SU-DHL-6 (cell line): ENCODE results near the gene TLL2.
A peak's percentile ranks its signal among the peaks of the same experiment; 100 is the strongest.

Experiments used
- H2AFZ ChIP-seq: fragments of 200-600 bp; sonication (generic); 2 replicates; pipeline ENCODE4 v1.6.1; 2014; ENCODE audit warnings: low read depth, mild to moderate bottlenecking, moderate library complexity, mixed read lengths, antibody characterized with exemption, low read length; ENCODE audit not compliant: severe bottlenecking
- H3F3A ChIP-seq: fragments of 200-600 bp; shearing (Covaris generic); 2 replicates; pipeline ENCODE4 v1.6.0; 2016; ENCODE audit warnings: antibody characterized with exemption, mild to moderate bottlenecking; ENCODE audit not compliant: insufficient read depth
- H3K27ac ChIP-seq: fragments of 200-600 bp; sonication (generic); 2 replicates; pipeline ENCODE4 v1.5.1; 2016; ENCODE audit warnings: low read depth, mild to moderate bottlenecking, low read length, moderate library complexity, mixed read lengths
- H3K27me3 ChIP-seq: fragments of 200-600 bp; sonication (generic), shearing (Covaris generic); 2 replicates; pipeline ENCODE4 v1.6.0; 2014; ENCODE audit warnings: mild to moderate bottlenecking, low read length
- H3K36me3 ChIP-seq: fragments of 200-600 bp; sonication (generic); 2 replicates; pipeline ENCODE4 v1.6.1; 2014; ENCODE audit warnings: mild to moderate bottlenecking, low read length, mixed read lengths
- H3K4me2 ChIP-seq: fragments of 300-600, 200-600 bp; shearing (Covaris generic), sonication (generic); 2 replicates; pipeline ENCODE4 v1.6.0; 2014; ENCODE audit warnings: low read length, low read depth, mild to moderate bottlenecking; ENCODE audit not compliant: poor library complexity, severe bottlenecking
- H3K4me3 ChIP-seq: fragments of 200-600 bp; sonication (generic); 2 replicates; pipeline ENCODE4 v1.5.1; 2014; ENCODE audit warnings: antibody characterized with exemption, low read length, mild to moderate bottlenecking, mixed read lengths; ENCODE audit not compliant: insufficient read depth, poor library complexity, severe bottlenecking
- H3K79me2 ChIP-seq: fragments of 200-600 bp; sonication (generic); 2 replicates; pipeline ENCODE4 v1.6.1; 2014; ENCODE audit warnings: mild to moderate bottlenecking, low read length, moderate library complexity; ENCODE audit not compliant: insufficient read depth
- H3K9ac ChIP-seq: fragments of 200-600 bp; sonication (generic); 2 replicates; pipeline ENCODE4 v1.7.0; 2014; ENCODE audit warnings: mild to moderate bottlenecking, low read length
- H3K9me2 ChIP-seq: fragments of 200-600 bp; sonication (generic); replicated peaks from 2 replicates; pipeline ENCODE4 v1.6.1; 2014; ENCODE audit warnings: low read length; ENCODE audit not compliant: insufficient read depth
- H3K9me3 ChIP-seq: fragments of 200-600 bp; sonication (generic); 2 replicates; pipeline ENCODE4 v1.6.1; 2014; ENCODE audit warnings: low read length, mixed read lengths; ENCODE audit not compliant: insufficient read depth
- H4K20me1 ChIP-seq: fragments of 200-600 bp; sonication (generic); 2 replicates; pipeline ENCODE4 v1.6.1; 2014; ENCODE audit warnings: low read depth, mild to moderate bottlenecking, antibody characterized with exemption, low read length, moderate library complexity, mixed read lengths
- EZH2phosphoT487 ChIP-seq: fragments of 200-600 bp; sonication (generic), shearing (Covaris generic); conservative IDR thresholded peaks from 2 replicates; pipeline ENCODE4 v1.6.1; 2018; ENCODE audit warnings: mild to moderate bottlenecking, antibody characterized with exemption, low read length, moderate library complexity, mixed read lengths
- TF ChIP-seq, protein P1 (sequence below): fragments of 200-600 bp; sonication (generic); IDR thresholded peaks from one replicate; pipeline ENCODE4 v1.5.1; 2017; ENCODE audit warnings: antibody characterized with exemption, mild to moderate bottlenecking, low read length, moderate library complexity; ENCODE audit not compliant: insufficient read depth, poor library complexity, severe bottlenecking

TLL2 gene

DNA sequence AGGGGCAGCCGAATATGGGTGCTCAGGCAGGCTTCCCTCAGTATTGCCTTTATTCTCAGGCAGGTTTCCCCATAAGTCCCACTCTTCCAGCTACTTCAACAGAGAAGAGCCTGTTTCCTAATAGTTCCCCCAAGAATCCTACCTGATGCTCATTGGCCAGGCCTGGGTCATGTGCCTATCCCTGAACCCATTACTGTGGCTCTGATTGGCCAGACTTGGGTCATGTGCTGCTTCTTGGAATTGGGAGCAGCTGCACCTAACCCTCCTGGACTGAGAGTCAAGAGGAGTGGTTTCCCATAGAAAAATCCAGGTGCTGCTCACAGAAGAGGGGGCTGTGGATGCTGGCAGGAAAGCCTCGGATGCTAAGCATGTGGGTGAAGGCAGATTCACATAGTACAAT is 176.6 kb downstream of the TLL2 start:
- H3K79me2 ChIP-seq = no peaks in the 10 kb centered on the region
- H3F3A ChIP-seq = no peaks in the 10 kb centered on the region
- no peaks in the 10 kb centered on the region for H3K27me3 ChIP-seq
- no peak overlapping the region for H3K4me2 ChIP-seq
- no peak overlapping the region for H3K27ac ChIP-seq
- no peak overlapping the region for H3K4me3 ChIP-seq
- no peaks in the 10 kb centered on the region for H3K36me3 ChIP-seq
- H4K20me1 ChIP-seq = no peaks in the 10 kb centered on the region
- no peak overlapping the region for H2AFZ ChIP-seq
- H3K9me3 ChIP-seq = no peaks in the 10 kb centered on the region
- TF ChIP-seq, protein P1, sequence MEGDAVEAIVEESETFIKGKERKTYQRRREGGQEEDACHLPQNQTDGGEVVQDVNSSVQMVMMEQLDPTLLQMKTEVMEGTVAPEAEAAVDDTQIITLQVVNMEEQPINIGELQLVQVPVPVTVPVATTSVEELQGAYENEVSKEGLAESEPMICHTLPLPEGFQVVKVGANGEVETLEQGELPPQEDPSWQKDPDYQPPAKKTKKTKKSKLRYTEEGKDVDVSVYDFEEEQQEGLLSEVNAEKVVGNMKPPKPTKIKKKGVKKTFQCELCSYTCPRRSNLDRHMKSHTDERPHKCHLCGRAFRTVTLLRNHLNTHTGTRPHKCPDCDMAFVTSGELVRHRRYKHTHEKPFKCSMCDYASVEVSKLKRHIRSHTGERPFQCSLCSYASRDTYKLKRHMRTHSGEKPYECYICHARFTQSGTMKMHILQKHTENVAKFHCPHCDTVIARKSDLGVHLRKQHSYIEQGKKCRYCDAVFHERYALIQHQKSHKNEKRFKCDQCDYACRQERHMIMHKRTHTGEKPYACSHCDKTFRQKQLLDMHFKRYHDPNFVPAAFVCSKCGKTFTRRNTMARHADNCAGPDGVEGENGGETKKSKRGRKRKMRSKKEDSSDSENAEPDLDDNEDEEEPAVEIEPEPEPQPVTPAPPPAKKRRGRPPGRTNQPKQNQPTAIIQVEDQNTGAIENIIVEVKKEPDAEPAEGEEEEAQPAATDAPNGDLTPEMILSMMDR = no peak
- no peak for TF ChIP-seq EZH2phosphoT487
- no peak overlapping the region for H3K9ac ChIP-seq
- H3K9me2 ChIP-seq = no peaks in the 10 kb centered on the region

DNA sequence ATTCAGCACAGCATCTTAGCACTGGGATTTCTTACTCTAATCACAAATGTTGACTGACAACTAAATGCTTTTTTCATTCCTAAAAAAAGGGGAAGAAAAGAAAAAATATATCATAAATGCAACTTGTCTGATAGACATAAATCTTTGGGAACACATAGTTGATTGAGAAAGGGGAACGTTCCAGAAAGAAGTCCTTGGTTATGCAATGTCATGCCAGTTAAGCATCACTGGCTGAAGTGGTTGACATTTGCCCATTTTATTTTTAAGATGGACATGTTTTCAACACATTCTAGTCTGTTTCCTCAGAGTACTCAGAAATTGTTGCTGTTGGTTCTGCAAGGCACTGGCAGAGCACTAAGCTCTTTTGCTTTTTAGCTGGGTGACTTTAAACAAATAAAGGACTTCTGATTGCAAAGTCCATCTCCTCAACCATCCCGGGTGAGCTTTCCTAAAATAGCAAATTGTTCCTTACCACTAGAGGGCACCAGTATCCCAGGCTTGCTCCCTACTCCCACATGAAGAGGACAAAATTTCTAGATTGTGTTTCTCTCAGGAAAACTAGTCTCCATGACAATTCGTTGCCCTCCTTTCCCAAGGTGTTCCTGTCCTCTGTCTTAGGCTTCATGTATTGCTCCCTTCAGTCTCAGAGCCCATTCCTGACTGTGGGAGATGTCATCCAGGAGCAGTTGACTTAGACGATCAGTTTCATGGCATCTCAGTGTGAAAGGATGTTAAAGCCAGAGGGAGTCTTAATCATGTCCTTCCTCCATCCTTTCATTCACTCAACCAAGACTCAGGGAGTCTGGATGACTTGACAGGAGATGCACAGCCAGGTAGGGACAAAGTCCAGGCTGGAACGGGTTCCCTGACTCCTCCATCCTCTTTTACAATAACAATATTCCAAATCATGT is 178.9 kb downstream of the TLL2 start:
- no peaks in the 10 kb centered on the region for H3K9me3 ChIP-seq
- no peaks in the 10 kb centered on the region for H3K79me2 ChIP-seq
- TF ChIP-seq, protein P1 = peak; percentile 54
- no peak for TF ChIP-seq EZH2phosphoT487
- H3K36me3 ChIP-seq = no peaks in the 10 kb centered on the region
- no peaks in the 10 kb centered on the region for H3F3A ChIP-seq
- no peak overlapping the region for H3K9ac ChIP-seq
- H2AFZ ChIP-seq = no peak overlapping the region
- H3K4me3 ChIP-seq = no peak overlapping the region
- no peak overlapping the region for H3K4me2 ChIP-seq
- H3K27ac ChIP-seq = no peak overlapping the region
- H3K9me2 ChIP-seq = no peaks in the 10 kb centered on the region
- H4K20me1 ChIP-seq = no peaks in the 10 kb centered on the region
- no peaks in the 10 kb centered on the region for H3K27me3 ChIP-seq

DNA sequence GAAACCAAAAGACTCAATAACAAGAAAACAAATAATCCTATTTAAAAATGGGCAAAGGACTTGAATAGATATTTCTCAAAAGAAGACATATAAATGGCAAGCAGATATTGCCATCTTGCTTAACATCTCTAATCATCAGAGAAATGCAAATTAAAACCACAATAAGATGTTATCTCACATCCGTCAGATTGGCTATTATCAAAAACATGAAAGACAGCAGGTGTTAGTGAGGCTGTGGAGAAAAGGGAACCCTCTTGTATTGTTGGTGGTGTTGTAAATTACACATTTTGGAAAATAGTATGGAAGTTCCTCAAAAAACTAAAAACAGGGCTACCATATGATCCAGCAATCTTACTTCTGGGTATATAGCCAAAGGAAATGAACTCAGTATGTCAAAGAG is 180.6 kb downstream of the TLL2 start:
- H3F3A ChIP-seq = no peaks in the 10 kb centered on the region
- H2AFZ ChIP-seq = no peak overlapping the region
- H3K79me2 ChIP-seq = no peaks in the 10 kb centered on the region
- H4K20me1 ChIP-seq = no peaks in the 10 kb centered on the region
- H3K36me3 ChIP-seq = no peaks in the 10 kb centered on the region
- no peaks in the 10 kb centered on the region for H3K9me3 ChIP-seq
- no peaks in the 10 kb centered on the region for H3K27me3 ChIP-seq
- no peaks in the 10 kb centered on the region for H3K9me2 ChIP-seq
- H3K4me2 ChIP-seq = no peak overlapping the region
- H3K4me3 ChIP-seq = no peak overlapping the region
- H3K27ac ChIP-seq = no peak overlapping the region
- TF ChIP-seq, protein P1 = no peak
- no peak for TF ChIP-seq EZH2phosphoT487
- no peak overlapping the region for H3K9ac ChIP-seq
